ENCODE data around the gene ASMTL.

DNA sequence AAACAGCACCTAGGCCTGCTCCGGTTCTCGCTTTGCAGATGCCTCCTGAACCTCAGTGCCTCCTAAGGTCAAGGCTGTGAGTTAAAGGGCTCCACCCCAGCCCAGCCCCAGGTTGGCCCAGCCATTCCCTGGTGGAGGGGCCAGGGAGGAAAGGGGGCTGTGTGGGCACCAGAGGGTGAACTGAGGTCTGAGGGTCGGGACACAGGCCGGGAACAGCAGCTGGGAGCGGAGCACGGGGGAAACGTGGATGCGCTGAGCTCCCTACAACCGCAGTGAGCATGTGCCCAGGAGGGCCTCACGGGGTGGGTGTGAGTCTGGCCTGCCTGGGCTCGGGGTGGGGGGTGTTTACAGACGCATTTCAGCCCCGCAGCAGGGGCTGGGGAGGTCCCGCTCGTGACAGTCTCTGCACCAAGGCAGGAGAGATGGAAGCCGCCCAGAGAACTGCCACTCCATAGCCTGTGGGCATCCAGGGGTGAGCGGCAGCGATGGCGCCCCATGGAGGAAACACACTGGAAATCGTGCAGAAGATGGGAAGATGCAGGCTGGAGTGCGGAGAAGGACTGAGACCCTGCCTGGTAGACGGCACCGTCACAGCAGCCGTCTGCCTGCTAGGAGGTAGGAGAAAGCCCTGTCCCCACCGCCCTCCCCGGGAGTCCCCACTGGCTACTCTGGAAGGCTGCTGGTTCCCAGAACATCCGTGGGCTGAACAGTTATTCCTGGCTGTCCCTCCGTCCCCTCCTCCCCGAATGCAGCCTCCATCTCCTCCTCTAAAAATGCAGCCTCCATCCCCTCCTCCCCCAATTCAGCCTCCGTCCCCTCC lies 50.9 kb downstream of the ASMTL start:
- TF ChIP-seq, protein P1, sequence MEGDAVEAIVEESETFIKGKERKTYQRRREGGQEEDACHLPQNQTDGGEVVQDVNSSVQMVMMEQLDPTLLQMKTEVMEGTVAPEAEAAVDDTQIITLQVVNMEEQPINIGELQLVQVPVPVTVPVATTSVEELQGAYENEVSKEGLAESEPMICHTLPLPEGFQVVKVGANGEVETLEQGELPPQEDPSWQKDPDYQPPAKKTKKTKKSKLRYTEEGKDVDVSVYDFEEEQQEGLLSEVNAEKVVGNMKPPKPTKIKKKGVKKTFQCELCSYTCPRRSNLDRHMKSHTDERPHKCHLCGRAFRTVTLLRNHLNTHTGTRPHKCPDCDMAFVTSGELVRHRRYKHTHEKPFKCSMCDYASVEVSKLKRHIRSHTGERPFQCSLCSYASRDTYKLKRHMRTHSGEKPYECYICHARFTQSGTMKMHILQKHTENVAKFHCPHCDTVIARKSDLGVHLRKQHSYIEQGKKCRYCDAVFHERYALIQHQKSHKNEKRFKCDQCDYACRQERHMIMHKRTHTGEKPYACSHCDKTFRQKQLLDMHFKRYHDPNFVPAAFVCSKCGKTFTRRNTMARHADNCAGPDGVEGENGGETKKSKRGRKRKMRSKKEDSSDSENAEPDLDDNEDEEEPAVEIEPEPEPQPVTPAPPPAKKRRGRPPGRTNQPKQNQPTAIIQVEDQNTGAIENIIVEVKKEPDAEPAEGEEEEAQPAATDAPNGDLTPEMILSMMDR (IDR thresholded peaks at IDR 0.05): no peak
- TF ChIP-seq POLR2A (IDR thresholded peaks at IDR 0.05): no peak
